GM19438 (cell line): ENCODE results near the gene HDLBP.

Experiments used
- ATAC-seq: cut with Tn5 transposase; IDR thresholded peaks from one replicate; pipeline ENCODE4 v1.9.1; 2021; ENCODE audit warnings: low read depth; ENCODE audit not compliant: unreplicated experiment

Gene HDLBP

GRCh38 chr2:241315093-241315878, at the start of gene HDLBP:
Gene HDLBP, minus strand, starts transcription at chr2:241315672. Its CDS starts 48,803 bp downstream, at chr2:241266869.
- ATAC-seq, result peak; percentile 67

- ATAC-seq, result no peak
Measured at GRCh38 chr2:241364781-241365180, 49.3 kb upstream of the HDLBP start.

- no peak for ATAC-seq
Measured at GRCh38 chr2:241363426-241363825, 48.0 kb upstream of the HDLBP start.

GRCh38 chr2:241359481-241360045, 44.1 kb upstream of the HDLBP start:
- ATAC-seq, result no peak

- ATAC-seq, result no peak
Measured at GRCh38 chr2:241358470-241358869, 43.0 kb upstream of the HDLBP start.

- no peak for ATAC-seq
Measured at GRCh38 chr2:241357531-241357930, 42.1 kb upstream of the HDLBP start.

GRCh38 chr2:241356871-241357260, 41.4 kb upstream of the HDLBP start:
- ATAC-seq, result no peak

GRCh38 chr2:241355983-241356870, 40.8 kb upstream of the HDLBP start, which contains the start of gene FARP2:
Gene FARP2, plus strand, starts transcription at chr2:241356285. Its CDS starts 16,823 bp downstream, at chr2:241373108.
- ATAC-seq, result peak; percentile 78

- ATAC-seq, result peak; percentile 35
Measured at GRCh38 chr2:241354668-241355658, 39.5 kb upstream of the HDLBP start.

- no peak for ATAC-seq
Measured at GRCh38 chr2:241352227-241352626, 36.8 kb upstream of the HDLBP start.

- no peak for ATAC-seq
Measured at GRCh38 chr2:241351640-241352031, 36.2 kb upstream of the HDLBP start.

GRCh38 chr2:241350878-241351639, 35.6 kb upstream of the HDLBP start:
- no peak for ATAC-seq

- no peak for ATAC-seq
Measured at GRCh38 chr2:241350530-241350877, 35.0 kb upstream of the HDLBP start.

GRCh38 chr2:241349941-241350340, 34.5 kb upstream of the HDLBP start:
- no peak for ATAC-seq

- no peak for ATAC-seq
Measured at GRCh38 chr2:241344925-241345651, 29.6 kb upstream of the HDLBP start.

GRCh38 chr2:241340631-241341163, 25.2 kb upstream of the HDLBP start:
- no peak for ATAC-seq

GRCh38 chr2:241339839-241340630, 24.6 kb upstream of the HDLBP start:
- no peak for ATAC-seq

- no peak for ATAC-seq
Measured at GRCh38 chr2:241334813-241335212, 19.3 kb upstream of the HDLBP start.
